Left lung (tissue), 10 donors: ENCODE results near the gene IPP. TPM values are rescaled to one million over a fixed set of nuclear protein-coding genes. Genes with fewer than 3 reads are reported as not detected.
A peak's percentile ranks its signal among the peaks of the same experiment; 100 is the strongest.
"Not testable (repeated sequence)": the region's sequence is repeated elsewhere in the genome, so short reads cannot be mapped to it uniquely, and the experiment has no call there.

Source experiments
- ATAC-seq: fragments of 200-7000 bp; cut with Tn5 transposase; one replicate; pipeline ENCODE4 v1.9.1; 2020; ENCODE audit warnings: moderate library complexity
- DNase-seq, 4 donors: peaks; one replicate each; pipeline ENCODE4 v3.0.0-alpha.2; 2013 to 2020
- H3K27ac ChIP-seq, 2 donors: fragments of 200-600 bp; sonication (generic) in 1 of 2; one replicate each; pipeline versions ENCODE4 v1.5.0 to v1.8.0; 2020 to 2021
- H3K27me3 ChIP-seq, 2 donors: fragments of 200-600 bp; sonication (generic) in 1 of 2; one replicate each; pipeline versions ENCODE4 v1.5.0 to v1.8.0; 2020 to 2021
- H3K36me3 ChIP-seq, 2 donors: fragments of 200-600 bp; sonication (generic) in 1 of 2; one replicate each; pipeline versions ENCODE4 v1.5.0 to v1.8.0; 2020 to 2021
- H3K4me1 ChIP-seq, 2 donors: fragments of 200-600 bp; one replicate each; pipeline ENCODE4 v1.8.0; 2021
- H3K4me3 ChIP-seq, 2 donors: fragments of 200-600 bp; sonication (generic) in 1 of 2; one replicate each; pipeline versions ENCODE4 v1.5.0 to v1.8.0; 2020 to 2021; ENCODE audit warnings: mild to moderate bottlenecking in 1 of 2
- H3K9me3 ChIP-seq, 2 donors: fragments of 200-600 bp; sonication (generic) in 1 of 2; one replicate each; pipeline versions ENCODE4 v1.5.0 to v1.8.0; 2020 to 2021
- intact Hi-C, 2 donors: fragments of 100-400 bp; cut with DNase I; formaldehyde crosslinking; loops; one replicate each; pipeline versions ENCODE4 v1.11.2 to v1.14.2; 2022
- polyA plus RNA-seq, 6 donors: library from polyadenylated mRNA; unstranded; fragments of 120-200 nt; gene quantifications; one replicate each; pipeline ENCODE4 v1.2.1, GENCODE V29; 2013; ENCODE audit not compliant: insufficient read length in 6 of 6
- total RNA-seq, 2 donors: library from RNA; stranded (reverse); fragmentation: NEBNext Ultra II Directional; extraction: Animal tissue kit (Norgen Biotek cat#: 25700); gene quantifications; one replicate each; pipeline ENCODE4 v1.2.1, GENCODE V29; 2021
- TF ChIP-seq, protein P1 (sequence below), 2 donors: fragments of 200-600 bp; sonication (generic) in 1 of 2; IDR thresholded peaks; one replicate each; pipeline versions ENCODE4 v1.5.0 to v1.8.0; 2021; ENCODE audit warnings: antibody characterized with exemption in 2 of 2
- donor health status: DM: no; HTN: yes; CAD: no.
- donor health status: DM: no; HTN: no; CAD: no.

The IPP gene
- total and polyA plus RNA-seq, 8 donors, result 13.0 to 23.4 (median 22.4) TPM

DNA sequence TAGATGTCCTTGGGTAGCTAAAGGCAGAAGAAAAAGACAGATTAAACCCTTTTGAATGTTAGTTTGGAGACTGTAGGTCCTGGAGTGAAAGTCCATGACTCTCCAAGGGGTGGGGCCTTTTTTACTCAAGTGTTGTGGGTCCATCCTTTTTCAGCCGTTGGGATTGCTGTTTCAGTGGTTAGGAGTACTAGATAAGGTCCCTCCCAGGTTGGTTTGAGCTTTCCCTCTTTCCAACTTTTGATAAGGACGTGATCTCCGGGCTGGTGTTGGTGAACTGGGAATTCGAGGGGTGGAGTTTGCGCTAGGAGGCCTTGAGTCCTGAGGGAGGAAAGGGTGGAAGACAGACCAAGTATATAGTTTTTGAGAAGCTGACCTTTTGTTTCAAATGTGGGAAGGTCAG is 5.2 kb upstream of the IPP start:
- peaks cover 0 to 10% of the 10 kb centered on the region in 2 donors for H3K4me1 ChIP-seq
- intact Hi-C loops, result no loop called here

DNA sequence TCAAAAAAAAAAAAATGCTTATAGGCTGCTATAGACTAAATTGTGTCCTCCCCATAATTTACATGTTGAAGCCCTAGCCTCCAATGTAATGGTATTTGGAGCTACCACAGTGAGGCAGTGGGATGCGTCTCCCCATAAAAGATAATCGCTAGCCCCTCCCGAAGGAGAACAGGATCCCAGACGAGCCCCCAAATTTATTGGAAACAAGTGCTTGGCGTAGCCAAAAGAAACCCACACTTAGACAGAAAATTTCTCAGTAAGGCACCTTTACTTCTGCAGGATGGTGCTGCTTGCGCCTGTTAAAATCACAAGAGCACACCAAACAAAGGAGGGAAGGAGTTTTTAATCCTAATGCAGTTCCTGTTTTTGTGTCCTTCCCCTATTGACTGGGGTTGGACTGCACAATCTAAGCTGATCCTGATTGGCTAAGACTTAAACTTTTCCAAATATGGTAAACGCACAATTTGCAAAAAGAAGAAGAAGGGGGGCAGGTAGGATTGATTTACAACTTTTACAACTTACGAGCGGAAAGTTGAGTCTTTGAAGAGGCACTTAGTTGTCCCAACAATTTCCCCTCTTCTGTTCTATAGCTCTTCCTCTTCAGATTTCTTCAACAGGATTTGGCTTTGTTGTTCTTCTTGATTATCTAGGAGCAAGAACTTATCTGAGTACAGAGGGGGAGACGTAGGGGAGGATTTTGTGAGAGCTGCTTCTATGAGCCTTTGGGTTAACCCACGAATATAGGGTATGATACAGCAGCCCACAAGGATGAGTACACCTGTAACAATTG is 3.0 kb upstream of the IPP start:
- Histone ChIP-seq H3K27me3 (no peaks in the 10 kb centered on the region), H3K4me3 (no peak overlapping the region), H3K4me1 (peaks cover 0 to 17% of the 10 kb centered on the region in 2 donors), H3K27ac (peak overlapping the region in 1 of 2 donors; percentile 100), H3K36me3 (no peaks in the 10 kb centered on the region), H3K9me3 (peaks cover 0 to 11% of the 10 kb centered on the region in 2 donors)
- ATAC-seq (no peak), DNase-seq (no peak)
- intact Hi-C loops, result no loop called here
- TF ChIP-seq, protein P1, sequence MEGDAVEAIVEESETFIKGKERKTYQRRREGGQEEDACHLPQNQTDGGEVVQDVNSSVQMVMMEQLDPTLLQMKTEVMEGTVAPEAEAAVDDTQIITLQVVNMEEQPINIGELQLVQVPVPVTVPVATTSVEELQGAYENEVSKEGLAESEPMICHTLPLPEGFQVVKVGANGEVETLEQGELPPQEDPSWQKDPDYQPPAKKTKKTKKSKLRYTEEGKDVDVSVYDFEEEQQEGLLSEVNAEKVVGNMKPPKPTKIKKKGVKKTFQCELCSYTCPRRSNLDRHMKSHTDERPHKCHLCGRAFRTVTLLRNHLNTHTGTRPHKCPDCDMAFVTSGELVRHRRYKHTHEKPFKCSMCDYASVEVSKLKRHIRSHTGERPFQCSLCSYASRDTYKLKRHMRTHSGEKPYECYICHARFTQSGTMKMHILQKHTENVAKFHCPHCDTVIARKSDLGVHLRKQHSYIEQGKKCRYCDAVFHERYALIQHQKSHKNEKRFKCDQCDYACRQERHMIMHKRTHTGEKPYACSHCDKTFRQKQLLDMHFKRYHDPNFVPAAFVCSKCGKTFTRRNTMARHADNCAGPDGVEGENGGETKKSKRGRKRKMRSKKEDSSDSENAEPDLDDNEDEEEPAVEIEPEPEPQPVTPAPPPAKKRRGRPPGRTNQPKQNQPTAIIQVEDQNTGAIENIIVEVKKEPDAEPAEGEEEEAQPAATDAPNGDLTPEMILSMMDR (IDR thresholded peaks at IDR 0.05), result no peak

More for the DNA sequence above, 5.2 kb upstream of the IPP start:
- no peaks in the 10 kb centered on the region for H3K27me3 ChIP-seq
- no peaks in the 10 kb centered on the region for H3K36me3 ChIP-seq
- no peak overlapping the region for H3K27ac ChIP-seq
- ATAC-seq (no peak), DNase-seq (no peak)
- peaks cover 0 to 11% of the 10 kb centered on the region in 2 donors for H3K9me3 ChIP-seq
- TF ChIP-seq, protein P1 (IDR thresholded peaks at IDR 0.05), result no peak
- H3K4me3 ChIP-seq, result no peak overlapping the region

DNA sequence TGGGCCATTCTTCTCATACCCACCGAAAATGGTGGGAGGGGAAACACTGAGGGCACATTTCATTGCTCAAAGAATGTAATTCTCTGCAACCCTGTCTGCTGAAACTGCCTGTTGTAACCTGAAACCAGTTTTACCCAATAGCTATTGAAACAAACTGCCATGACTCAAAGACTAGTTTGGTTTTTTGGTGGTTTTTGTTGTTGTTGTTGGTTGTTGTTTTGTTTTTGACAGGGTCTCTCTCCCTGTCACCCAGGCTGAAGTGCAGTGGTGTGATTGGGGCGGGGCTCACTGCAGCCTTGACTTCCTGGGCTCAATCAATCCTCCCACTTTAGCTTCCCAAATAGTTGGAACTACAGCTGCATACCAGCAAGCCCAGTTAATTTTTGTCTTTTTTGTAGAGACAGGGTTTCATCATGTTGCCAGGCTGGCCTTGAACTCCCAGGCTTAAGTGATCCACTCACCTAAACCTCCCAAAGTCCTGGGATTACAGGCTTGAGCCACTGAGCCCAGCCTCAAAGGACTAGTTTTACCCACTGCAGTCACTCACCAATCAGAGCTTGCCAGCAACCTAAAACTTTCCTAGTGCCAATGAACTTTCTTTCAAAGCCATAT is 2.1 kb upstream of the IPP start:
- DNase-seq, result no peak
- Histone ChIP-seq H3K4me1 (peaks cover 0 to 17% of the 10 kb centered on the region in 2 donors), H3K27ac (peak overlapping the region in 1 of 2 donors; percentile 100), H3K27me3 (no peaks in the 10 kb centered on the region), H3K9me3 (peaks cover 0 to 11% of the 10 kb centered on the region in 2 donors), H3K36me3 (no peaks in the 10 kb centered on the region), H3K4me3 (no peak overlapping the region)
- TF ChIP-seq, protein P1 (IDR thresholded peaks at IDR 0.05), result no peak
- intact Hi-C loops, result no loop called here
- no peak for ATAC-seq

DNA sequence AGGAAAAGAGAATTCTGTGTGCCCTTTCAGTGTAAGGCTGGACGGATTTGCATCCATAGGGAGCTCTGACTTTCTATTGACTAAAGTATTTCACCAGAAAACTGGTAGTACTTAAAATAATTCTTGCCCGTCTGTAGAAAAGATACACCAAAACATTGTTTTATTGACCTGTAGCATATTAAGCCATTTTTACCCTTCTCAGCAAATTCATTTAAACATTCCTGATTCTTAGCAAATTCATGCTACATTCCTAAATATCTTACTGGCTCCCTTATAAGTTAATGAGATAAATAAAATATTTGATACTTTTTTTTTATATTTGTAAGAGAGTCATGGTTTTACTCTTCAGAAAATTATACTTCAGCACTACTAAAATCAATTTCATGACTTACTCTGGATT is 1.6 kb upstream of the IPP start:
- ATAC-seq (no peak), DNase-seq (no peak)
- Histone ChIP-seq H3K4me3 (no peak overlapping the region), H3K27ac (peak overlapping the region in 1 of 2 donors; percentile 100), H3K9me3 (peaks cover 0 to 11% of the 10 kb centered on the region in 2 donors), H3K27me3 (no peaks in the 10 kb centered on the region), H3K4me1 (peaks cover 0 to 17% of the 10 kb centered on the region in 2 donors), H3K36me3 (no peaks in the 10 kb centered on the region)
- TF ChIP-seq, protein P1 (IDR thresholded peaks at IDR 0.05), result no peak
- intact Hi-C loops, result no loop called here

DNA sequence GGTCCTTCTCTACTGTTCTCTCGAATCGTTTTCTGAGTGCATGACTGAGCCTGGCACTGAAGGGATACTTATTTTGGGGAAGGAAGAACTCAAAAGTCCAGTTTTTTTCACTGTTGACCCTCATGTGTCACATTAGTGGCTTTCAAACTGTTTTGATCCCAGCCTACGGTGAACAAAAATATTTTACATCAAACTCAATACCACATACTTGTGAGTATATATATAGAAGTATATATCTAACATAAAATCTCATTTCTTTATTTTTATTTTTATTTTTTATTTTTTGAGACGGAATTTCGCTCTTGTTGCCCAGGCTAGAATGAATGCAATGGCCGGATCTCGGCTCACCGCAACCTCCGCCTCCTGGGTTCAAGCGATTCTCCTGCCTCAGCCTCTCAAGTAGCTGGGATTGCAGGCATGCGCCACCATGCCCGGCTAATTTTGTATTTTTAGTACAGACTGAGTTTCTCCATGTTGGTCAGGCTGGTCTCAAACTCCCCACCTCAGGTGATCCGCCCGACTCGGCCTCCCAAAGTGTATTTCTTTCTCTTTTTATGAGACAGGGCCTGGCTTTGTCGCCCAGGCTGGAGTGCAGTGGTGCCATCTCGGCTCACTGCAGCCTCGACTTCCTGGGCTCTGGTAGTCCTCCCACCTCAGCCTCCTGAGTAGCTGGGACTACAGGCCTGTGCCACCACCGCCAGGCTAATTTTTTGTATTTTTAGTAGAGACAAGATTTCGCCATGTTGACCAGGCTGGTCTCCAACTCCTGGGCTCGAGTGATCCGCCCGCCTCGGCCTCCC is 786 bp upstream of the IPP start:
- H3K36me3 ChIP-seq, DNase-seq, intact Hi-C loops, ATAC-seq, H3K27me3 ChIP-seq: not testable (repeated sequence)
- peak overlapping the region; percentile 97 to 100 for H3K27ac ChIP-seq
- H3K4me1 ChIP-seq, result peaks cover 0 to 17% of the 10 kb centered on the region in 2 donors
- H3K9me3 ChIP-seq, result peaks cover 0 to 11% of the 10 kb centered on the region in 2 donors
- H3K4me3 ChIP-seq, result peak overlapping the region; percentile 42 to 56
